Activated T-cell treated with anti-CD3 and anti-CD28 coated beads for 4 hours (primary cell): ENCODE data around the gene MTA3.

ENCODE experiments used
- DNase-seq: peaks from one replicate; pipeline ENCODE4 v3.0.0-alpha.2; 2020

Gene MTA3

DNA sequence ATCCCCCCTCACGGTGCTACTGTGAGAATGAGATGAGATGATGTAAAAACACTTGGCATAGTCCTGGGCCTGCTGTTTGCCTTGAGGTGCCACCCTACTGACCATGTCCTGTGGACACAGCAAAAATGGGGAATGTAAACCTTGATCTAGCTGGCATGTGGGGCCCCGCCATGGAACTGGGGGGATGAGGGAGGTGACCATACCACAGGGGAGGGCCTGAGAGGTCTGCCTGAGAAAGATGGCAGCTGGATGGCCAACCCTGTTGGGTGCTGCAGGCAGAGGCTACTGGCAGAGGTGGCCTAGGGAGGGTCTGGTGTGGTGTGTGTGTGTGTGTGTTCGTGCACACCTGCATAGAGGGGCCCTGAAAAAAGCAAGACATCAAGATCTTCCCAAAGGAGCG lies 223.2 kb downstream of the MTA3 start:
- DNase-seq = no peak

DNA sequence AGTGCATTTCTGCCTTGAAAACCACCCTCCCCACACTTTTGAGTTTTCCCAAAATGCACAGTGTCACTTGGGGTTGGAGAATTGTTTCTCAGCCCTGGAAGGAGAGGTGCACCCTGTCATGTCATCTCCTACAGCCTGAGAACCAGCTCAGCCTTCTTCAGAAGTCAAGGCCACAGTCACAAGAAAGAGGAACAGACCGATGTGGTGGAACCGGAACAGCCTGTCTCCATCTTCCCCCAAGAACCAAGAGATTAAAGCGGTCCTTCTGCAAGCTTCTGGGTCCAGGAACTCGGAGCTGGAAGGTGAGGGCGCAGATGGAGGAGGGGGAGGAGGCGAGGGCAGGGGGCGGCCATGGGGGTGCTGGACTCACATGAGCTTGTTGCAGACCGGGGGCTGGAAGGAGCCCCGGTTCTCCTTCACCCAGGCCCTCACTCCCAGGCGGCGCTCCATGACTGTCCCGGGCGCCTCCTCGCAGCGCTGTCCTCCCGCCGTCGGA lies 223.7 kb downstream of the MTA3 start:
- no peak for DNase-seq

DNA sequence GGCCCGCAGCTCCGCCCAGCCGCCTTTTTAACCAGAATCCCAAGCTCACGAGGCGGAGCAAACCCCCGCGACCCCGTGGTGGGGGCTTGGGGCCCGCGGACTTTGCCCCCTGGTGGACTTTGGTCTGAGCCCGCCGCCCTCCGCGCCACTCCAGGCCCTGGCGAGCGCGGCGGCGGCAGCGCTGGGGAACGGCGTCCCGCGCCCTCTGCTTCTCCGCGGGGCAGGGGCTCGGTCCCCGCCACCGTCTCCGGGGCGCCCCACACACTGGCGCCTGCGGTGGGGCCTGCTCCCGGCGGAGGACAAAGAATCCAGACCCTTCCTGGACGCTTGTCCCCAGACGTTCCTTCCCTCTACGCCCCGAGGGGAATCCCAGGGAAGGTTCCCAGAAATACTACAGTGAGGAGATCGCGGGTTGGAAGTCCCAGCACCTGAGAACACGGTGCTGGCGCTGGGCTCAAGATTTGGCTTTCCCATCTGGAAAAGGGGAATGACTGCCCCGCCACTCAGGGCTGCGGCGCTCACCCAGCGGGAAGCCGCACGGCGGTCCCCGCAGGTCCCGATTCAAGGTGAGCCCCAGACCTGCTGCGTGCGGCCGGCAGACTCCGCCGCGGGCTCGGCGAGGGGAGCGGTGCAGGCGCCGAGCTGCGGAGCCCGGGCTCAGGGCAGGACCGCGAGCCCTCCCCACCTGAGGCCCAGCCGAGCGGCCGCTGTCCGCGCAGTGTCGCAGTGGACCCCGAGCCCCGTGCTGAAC lies 224.3 kb downstream of the MTA3 start, which contains the start of gene HAAO:
TSS of gene HAAO (minus strand) at position 1 of the 751 bp plus-strand sequence. CDS start 47 bp downstream, outside the sequence.
- DNase-seq = no peak

DNA sequence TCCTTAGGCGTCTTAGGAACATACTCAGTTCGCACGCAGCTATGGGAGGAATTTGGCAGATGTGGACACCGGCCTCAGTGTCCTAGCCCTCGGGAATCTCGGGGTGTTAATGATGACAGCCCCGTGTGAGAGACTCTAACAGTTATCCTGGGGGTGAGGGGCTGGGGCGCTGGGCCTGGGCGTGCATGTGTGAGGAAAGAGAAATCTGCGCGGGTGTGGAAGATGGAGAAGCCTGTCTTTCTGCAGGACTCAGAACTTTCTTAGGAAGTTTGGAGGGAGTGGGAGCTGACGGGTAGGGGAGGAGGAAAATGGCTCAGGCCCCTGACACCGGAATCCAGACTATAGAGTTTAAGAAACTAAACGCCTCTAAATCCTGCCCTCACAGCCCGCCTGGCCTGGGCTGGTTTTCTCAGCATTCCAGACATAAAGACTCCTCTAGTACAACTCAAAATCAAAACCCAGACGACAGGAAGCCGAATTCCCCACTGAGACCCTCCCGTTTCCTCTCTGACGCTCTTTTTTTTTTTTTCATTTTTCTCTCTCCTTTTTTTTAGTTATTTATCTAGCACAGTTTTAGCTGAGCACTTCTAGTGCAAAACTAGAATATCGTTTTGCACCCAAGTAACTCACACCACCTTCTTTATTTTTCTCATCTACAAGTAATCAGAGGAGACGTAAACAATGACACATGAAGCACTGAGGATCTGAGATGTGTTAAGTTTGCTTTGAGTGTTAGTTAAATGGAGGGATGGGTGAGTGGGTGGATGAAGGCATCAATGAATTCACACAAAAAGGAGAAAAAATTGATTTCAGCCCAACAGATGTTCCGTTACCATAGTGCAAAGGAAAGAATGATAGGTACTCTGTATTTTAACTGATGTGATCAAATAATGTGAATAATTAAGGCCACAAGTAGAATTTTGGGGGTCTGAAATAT lies 225.2 kb downstream of the MTA3 start:
- no peak for DNase-seq

DNA sequence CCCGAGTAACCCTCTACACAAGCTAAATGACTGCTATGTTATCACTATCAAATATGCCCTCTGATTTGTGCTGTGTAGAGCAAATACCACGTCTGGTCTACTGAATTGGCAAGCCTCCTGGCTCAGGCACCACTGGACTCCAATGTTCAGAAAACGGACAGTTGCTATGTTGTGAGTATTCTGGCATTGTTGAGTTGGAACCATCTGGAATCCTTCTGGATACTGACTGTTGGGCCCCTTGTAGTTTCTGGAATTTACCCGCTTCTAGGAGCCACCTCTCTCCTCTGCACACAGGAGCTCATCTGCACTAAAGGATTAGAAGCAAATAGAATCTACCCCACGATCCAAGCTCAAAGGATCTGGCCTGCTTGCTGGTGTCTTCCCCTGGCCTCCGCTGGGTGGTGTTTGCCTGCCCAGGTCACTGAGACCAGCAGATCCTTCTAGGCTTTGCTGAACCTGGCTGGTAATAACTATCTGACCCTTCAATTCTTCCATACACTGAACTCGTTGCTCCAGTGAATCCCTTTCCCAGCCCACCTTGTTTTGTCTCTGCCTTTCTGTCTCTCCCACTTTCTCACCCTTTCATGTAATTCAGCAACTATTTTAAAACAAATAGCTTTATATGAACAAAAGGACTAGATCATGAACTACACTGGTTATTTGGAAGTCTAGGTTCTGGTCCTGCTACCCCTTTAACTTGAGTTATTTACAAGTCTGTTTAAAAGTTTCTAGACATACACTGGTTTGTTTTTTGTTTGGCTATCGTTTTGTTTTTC lies 226.0 kb downstream of the MTA3 start:
- no peak for DNase-seq

DNA sequence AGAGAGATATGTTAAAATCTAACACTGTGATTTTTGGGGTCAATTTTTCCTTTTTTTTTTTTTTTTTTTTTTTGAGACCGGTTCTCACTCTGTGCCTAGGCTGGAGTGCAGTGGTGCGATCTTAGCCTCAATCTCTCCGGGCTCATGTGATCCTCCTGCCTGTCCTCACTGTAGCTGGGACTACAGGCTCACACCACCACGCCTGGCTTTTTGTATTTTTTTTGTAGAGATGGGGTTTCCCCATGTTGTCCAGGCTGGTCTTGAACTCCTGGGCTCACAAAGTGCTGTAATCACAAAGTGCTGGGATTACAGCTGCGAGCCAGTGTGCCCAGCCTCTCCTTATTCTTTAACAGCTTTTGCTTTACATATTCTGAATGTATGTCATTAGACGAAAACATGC lies 226.8 kb downstream of the MTA3 start:
- no peak for DNase-seq

DNA sequence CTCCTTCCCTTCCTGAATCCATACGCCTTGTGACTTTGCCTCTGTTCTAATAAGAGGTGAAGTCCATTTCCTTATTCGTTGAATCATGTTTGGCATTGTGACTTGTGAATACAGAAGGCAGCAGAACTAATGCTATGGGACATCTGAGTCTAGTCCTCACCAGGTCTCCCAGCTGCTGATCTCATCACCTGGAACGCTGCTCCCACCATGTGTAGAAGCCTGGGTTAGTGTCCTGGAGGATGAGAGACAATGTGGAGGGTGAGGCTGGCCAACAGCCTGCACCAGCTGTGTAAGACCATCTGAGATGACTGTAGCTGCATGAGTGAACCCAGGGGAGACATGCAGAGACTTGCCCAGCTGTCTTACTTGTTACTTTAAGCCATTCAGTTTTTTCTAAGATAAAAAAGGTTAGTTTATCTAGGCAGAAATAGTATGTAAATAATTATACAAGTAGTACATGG lies 227.4 kb downstream of the MTA3 start:
- no peak for DNase-seq

DNA sequence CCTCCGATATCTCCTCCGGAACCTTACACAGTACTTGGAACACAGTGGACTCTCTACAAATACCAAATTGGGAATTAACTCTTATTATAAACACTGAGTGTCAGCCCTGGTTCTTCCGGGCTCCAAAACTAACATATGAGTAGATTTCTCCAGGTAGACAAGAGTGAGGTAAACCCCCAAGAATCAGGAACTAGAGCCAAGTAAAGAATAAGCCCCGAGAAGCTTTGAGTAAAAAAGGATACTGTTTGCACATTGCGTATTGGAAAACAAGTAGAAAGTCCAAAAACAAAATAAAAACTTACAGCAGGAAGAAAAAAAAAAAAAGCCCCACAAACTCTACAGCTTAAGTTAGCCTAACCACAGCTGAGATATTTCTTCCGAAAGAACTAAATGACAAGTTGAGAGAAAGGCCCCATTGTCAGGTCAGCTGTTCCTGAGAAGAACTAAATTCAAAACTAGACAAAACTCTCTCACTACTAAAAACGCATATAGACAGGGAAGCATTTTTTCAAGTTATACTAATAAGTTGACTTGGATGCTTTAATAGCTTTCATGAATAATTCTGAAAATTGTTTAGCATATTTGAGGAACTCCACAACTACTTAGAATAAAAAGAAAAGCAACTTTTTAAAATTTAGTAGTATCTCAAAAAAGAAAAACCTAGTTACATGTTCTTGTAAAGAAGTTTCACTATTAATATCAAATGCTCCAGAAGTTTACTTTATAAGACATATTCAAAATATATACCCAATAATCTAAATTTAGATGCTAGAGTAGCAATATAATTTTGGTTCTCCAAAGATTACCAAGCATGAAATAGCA lies 228.2 kb downstream of the MTA3 start:
- DNase-seq = no peak

DNA sequence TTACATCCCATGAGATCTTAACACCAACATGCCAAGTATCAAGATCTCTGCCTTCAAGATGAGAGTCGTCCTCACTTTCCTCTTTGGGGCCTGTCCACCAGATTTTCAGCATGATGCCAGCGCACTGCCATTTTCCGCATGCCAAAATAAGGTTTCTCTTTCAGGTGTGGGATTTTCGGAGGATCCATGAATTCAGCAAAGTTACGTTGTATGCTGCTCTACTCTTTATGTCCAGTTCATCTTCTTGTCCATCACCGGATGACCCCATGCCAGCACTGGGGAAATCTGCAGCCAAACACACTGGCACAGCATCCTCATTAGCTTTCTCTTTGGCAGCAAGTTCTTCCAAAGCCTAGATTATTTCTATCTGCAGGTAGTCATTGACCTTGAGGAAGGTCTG lies 228.8 kb downstream of the MTA3 start:
- no peak for DNase-seq

DNA sequence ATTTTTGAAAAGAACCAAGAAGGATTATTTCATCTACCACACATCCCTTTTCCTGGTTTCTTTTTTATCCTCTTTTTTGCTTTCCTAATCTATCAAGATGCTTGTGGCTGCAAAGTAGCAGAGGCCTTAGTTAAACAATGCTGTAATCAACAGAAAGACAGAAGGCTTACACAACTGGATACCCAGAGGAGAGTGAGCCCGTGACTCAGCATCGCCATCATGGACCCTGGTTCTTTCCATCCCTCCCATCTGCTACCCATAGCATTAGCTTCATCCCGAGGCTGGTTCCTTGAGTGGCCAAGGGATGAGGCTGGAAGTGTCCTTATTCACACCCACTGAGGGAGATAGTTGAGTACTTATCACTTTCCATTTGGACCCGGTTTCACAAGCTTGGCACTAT lies 231.4 kb downstream of the MTA3 start:
- DNase-seq = no peak

DNA sequence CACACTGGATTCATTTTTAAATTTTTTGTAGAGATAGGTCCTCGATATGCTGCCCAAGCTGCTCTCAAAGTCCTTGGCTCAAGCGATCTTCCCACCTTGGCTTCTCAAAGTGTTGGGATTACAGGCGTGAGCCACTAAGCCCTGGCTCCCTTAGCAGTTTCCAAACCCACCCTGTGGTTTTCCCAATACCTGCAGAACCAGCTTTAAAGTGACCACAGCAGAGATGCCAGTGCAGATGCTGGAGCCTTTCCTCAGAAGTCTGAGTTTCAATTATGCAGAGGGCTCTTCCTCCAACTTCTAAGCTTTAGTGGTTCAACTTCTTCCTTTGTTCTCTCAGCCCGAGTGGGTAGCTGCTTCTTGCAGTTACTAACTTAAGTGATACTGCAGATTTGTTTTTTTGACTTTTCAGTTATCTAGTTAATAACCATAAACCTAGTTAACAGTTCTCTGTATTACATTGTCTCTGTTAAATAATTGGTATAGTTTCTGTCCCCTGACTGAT lies 232.1 kb downstream of the MTA3 start:
- DNase-seq = no peak

DNA sequence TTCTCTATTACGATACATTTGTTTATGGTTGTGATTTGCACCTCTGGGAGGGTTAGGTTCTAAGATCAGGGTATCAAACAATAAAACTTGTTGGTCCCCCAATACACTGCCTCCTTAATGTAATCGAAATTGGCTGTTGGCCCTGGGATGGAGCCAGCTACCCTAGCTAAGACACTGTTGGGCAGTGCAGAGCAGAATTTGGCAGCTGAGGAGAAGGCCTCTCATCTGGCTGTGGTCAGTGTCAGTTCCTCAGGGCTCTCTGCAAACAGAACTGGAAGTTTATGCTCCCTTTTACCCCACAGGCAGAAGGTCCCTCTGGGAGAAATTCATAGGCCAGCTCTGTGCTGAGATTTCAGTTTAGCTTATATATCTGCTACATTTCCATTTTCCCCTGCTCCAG lies 232.5 kb downstream of the MTA3 start:
- no peak for DNase-seq

DNA sequence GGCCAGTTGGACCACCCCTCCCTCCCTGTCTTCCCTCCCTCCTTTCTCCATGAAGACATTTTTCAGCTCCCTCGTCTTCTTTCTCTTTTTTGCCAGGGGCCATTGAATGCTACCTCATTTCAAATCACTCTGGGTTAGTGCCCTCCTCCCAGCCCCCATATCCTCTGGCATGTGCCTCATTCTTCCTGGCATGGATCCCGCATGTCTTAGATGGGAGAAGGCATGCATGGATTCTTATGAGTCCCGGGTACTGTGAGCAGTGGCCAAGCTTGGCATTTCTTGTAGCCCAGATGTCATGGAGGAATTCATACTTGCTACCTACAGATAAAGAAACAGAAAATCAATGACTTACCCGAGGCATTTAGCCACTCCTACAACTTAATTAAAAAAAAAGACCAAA lies 232.9 kb downstream of the MTA3 start:
- DNase-seq = no peak

DNA sequence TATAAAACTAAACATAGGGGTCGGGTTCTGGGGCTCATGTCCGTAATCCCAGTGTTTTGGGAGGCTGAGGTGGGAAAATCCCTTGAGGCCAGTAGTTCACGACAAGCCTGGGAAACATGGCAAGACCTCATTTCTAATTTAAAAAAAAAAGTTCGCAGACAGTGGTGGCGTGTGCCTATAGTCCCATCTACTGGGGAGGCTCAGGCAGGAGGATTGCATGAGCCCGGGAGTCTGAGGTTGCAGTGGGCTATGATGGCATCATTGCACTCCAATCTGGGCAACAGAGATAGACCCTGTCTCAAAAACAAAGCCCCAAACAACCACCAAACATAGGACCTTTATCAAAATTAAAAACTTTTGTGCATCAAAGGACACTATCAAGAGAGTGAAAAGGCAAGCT lies 233.7 kb downstream of the MTA3 start:
- no peak for DNase-seq

DNA sequence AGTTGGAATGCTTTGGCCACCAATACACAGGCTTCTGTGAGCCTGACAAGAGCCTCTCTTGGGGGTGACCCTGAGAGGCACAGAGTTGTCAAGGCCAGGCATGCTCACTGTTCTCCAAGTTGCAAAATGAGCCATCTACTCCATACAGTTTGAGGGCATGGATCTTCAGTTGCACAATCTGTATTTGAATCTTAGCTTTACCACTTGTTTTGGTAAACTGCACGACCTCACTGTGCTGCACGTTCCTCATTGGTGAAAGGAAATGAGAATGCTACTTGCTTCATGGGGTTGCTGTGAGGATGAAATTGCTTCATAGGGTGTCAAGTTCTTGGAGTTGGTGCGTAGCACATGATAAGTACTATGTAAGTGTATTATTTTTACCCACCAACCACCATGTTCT lies 235.9 kb downstream of the MTA3 start:
- DNase-seq = no peak

DNA sequence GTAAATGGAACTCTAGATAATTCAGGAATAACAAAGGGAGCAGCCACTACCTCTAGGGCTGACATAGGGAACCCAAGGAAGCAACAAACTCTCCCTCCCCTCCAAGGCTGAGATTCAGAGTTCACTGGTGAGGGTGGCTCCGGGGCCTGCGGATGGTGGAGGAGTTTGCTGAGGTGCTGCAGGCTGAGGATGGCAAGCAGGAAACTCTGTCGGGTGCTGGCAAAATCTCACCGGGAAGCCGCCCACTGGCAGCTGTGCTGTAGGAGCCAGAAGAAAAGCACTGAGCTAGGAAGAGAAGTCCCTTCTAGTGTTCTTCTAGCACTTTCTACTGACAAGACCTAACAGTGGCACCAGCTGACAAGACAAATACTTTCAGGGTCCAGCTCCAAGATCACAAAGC lies 236.5 kb downstream of the MTA3 start:
- no peak for DNase-seq
